PC-3 (cell line): ENCODE results near the gene BATF3. TPM values are rescaled to one million over a fixed set of nuclear protein-coding genes. Genes with fewer than 3 reads are reported as not detected.

Source experiments
- ATAC-seq: fragments of 200-7000 bp; cut with Tn5 transposase; 2 replicates; pipeline ENCODE4 v1.9.1; 2020; ENCODE audit warnings: mild to moderate bottlenecking, moderate library complexity
- BruUV-seq: library from RNA; stranded (reverse); fragments of 400-500 nt; replicated peaks from 2 replicates; lab custom pipeline; 2021; lab: Mats Ljungman, UMichigan
- CTCF ChIA-PET: fragments of 300-600 bp; sonication (Branson Sonifier 250); formaldehyde crosslinking; loops from one replicate; lab custom pipeline; 2022; ENCODE audit warnings: antibody characterized with exemption; lab: Charles Lee
- POLR2A ChIA-PET: fragments of 300-600 bp; sonication (Branson Sonifier 250); formaldehyde crosslinking; loops from one replicate; lab custom pipeline; 2022; ENCODE audit warnings: antibody characterized with exemption; ENCODE audit not compliant: unreplicated experiment; lab: Charles Lee
- DNase-seq: peaks from one replicate; pipeline ENCODE4 v3.0.0-alpha.2; 2015
- H2AFZ ChIP-seq: fragments of 300-600 bp; sonication (generic); 2 replicates; pipeline ENCODE4 v1.6.0; 2016; ENCODE audit warnings: antibody characterized with exemption, low read length
- H3F3A ChIP-seq: fragments of 300-600 bp; sonication (generic); one replicate; pipeline ENCODE4 v1.6.0; 2017; ENCODE audit warnings: antibody characterized with exemption, low read length, control low read depth, mild to moderate bottlenecking; ENCODE audit not compliant: unreplicated experiment
- H3K27ac ChIP-seq: fragments of 300-600 bp; sonication (generic); 2 replicates; pipeline ENCODE4 v1.5.1; 2016; ENCODE audit warnings: mild to moderate bottlenecking, low read length
- H3K27me3 ChIP-seq: fragments of 300-600 bp; sonication (generic); 2 replicates; pipeline ENCODE4 v1.6.1; 2016; ENCODE audit warnings: low read length, mixed read lengths
- H3K36me3 ChIP-seq: fragments of 300-600 bp; sonication (generic); 2 replicates; pipeline ENCODE4 v1.6.1; 2016; ENCODE audit warnings: low read depth, mixed run types, low read length, mixed read lengths
- H3K4me1 ChIP-seq: fragments of 300-600 bp; sonication (generic); 2 replicates; pipeline ENCODE4 v1.5.1; 2016; ENCODE audit warnings: low read length; ENCODE audit not compliant: insufficient read depth
- H3K4me2 ChIP-seq: fragments of 300-600 bp; sonication (generic); 2 replicates; pipeline ENCODE4 v1.6.0; 2016; ENCODE audit warnings: low read length
- H3K4me3 ChIP-seq: fragments of 300-600 bp; sonication (generic); 2 replicates; pipeline ENCODE4 v1.5.1; 2016; ENCODE audit warnings: mild to moderate bottlenecking, low read length, mixed read lengths
- H3K79me2 ChIP-seq: fragments of 300-600 bp; sonication (generic); 2 replicates; pipeline ENCODE4 v1.6.1; 2017; ENCODE audit warnings: low read length, mixed read lengths
- H3K9ac ChIP-seq: fragments of 300-600 bp; sonication (generic); 2 replicates; pipeline ENCODE4 v1.6.0; 2016; ENCODE audit warnings: mild to moderate bottlenecking, low read length
- H3K9me2 ChIP-seq: fragments of 300-600 bp; sonication (generic); replicated peaks from 2 replicates; pipeline ENCODE4 v1.6.1; 2016; ENCODE audit warnings: mixed run types, low read length, mixed read lengths
- H3K9me3 ChIP-seq: fragments of 300-600 bp; sonication (generic); 2 replicates; pipeline ENCODE4 v1.6.1; 2016; ENCODE audit warnings: low read length, mixed read lengths
- H4K20me1 ChIP-seq: fragments of 300-600 bp; sonication (generic); 2 replicates; pipeline ENCODE4 v1.6.1; 2016; ENCODE audit warnings: low read length, mixed read lengths
- EZH2 ChIP-seq: fragments of 300-600 bp; sonication (generic); IDR thresholded peaks from one replicate; pipeline ENCODE4 v1.6.1; 2017; ENCODE audit warnings: antibody characterized with exemption, mild to moderate bottlenecking, low read length; ENCODE audit not compliant: unreplicated experiment
- EZH2phosphoT487 ChIP-seq: fragments of 300-600 bp; sonication (generic); IDR thresholded peaks from 2 replicates; pipeline ENCODE4 v1.6.1; 2018; ENCODE audit warnings: mild to moderate bottlenecking, antibody characterized with exemption, low read length, borderline replicate concordance
- intact Hi-C: fragments of 100-400 bp; cut with micrococcal nuclease; formaldehyde crosslinking; loops from 2 replicates; pipeline ENCODE4 v1.9.0; 2023
- total RNA-seq: library from RNA; depleted of rRNA; stranded (reverse); fragments of >200 nt; gene quantifications from 2 replicates; pipeline ENCODE4 v1.2.3, GENCODE V29; 2014
- TF ChIP-seq, protein P1 (sequence below): fragments of 300-600 bp; sonication (generic); conservative IDR thresholded peaks from 2 replicates; pipeline ENCODE4 v1.5.1; 2017; ENCODE audit warnings: antibody characterized with exemption, low read depth, mild to moderate bottlenecking, low read length

Gene BATF3
- total RNA-seq, 1 experiment from 2014 or later, result 4.3 TPM

DNA sequence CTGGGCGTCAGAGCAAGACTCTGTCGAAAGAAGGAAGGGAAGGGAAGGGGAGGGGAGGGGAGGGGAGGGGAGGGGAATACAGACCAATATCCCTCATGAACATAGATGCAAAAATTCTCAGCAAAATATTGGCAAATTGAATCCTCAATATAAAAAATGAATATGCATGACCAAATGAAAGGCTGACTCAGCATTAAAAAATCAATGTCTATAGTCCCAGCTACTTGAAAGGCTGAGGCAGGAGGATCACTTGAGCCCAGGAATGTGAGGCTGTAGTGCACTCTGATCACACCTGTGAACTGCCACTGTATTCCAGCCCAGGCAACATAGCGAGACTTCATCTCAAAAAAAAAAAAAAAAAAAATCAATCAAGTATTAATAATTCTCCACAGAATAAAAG, 24.0 kb downstream of the BATF3 start:
- no peak overlapping the region for H3K9ac ChIP-seq
- no peak overlapping the region for H3K27ac ChIP-seq
- H3K9me3 ChIP-seq, result no peaks in the 10 kb centered on the region
- intact Hi-C loops, result no loop called here
- ATAC-seq (no peak), DNase-seq (no peak)
- CTCF ChIA-PET, result no interaction called here
- BruUV-seq, result no TSS peak
- no peaks in the 10 kb centered on the region for H3K36me3 ChIP-seq
- no peaks in the 10 kb centered on the region for H4K20me1 ChIP-seq
- H3K4me1 ChIP-seq, result peaks cover 12% of the 10 kb centered on the region
- no peak overlapping the region for H3K4me3 ChIP-seq
- no peaks in the 10 kb centered on the region for H3K9me2 ChIP-seq
- H3K79me2 ChIP-seq, result no peaks in the 10 kb centered on the region
- no peaks in the 10 kb centered on the region for H3F3A ChIP-seq
- H2AFZ ChIP-seq, result no peak overlapping the region
- TF ChIP-seq EZH2phosphoT487 (no peak), EZH2 (no peak)
- TF ChIP-seq, protein P1, sequence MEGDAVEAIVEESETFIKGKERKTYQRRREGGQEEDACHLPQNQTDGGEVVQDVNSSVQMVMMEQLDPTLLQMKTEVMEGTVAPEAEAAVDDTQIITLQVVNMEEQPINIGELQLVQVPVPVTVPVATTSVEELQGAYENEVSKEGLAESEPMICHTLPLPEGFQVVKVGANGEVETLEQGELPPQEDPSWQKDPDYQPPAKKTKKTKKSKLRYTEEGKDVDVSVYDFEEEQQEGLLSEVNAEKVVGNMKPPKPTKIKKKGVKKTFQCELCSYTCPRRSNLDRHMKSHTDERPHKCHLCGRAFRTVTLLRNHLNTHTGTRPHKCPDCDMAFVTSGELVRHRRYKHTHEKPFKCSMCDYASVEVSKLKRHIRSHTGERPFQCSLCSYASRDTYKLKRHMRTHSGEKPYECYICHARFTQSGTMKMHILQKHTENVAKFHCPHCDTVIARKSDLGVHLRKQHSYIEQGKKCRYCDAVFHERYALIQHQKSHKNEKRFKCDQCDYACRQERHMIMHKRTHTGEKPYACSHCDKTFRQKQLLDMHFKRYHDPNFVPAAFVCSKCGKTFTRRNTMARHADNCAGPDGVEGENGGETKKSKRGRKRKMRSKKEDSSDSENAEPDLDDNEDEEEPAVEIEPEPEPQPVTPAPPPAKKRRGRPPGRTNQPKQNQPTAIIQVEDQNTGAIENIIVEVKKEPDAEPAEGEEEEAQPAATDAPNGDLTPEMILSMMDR, result no peak
- H3K27me3 ChIP-seq, result no peaks in the 10 kb centered on the region
- POLR2A ChIA-PET, result no interaction called here
- H3K4me2 ChIP-seq, result no peak overlapping the region

DNA sequence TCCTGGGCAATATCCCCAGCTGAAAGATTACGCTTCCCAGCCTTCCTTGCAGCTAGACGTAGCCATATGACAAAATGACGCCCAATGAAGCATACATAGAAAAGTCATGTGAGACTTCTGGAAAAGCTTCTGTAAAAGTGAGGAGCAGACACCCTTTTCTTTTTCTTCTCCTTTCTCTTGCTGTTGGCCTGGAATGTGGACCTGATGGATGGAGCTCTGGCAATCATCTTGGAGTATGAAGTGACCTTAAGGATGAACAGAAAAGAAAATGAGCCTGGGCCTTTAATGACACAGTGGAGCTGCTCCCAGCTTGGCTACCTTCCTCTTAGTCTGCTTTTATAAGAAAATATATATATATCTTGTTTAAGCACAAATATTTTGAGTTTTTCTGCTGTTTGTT, 24.8 kb downstream of the BATF3 start:
- intact Hi-C loops, result no loop called here
- Histone ChIP-seq H3K9me3 (no peaks in the 10 kb centered on the region), H3K36me3 (no peaks in the 10 kb centered on the region), H4K20me1 (no peaks in the 10 kb centered on the region), H3F3A (no peaks in the 10 kb centered on the region), H3K79me2 (no peaks in the 10 kb centered on the region), H3K27me3 (no peaks in the 10 kb centered on the region), H2AFZ (no peak overlapping the region), H3K4me1 (peaks cover 12% of the 10 kb centered on the region), H3K27ac (no peak overlapping the region), H3K4me2 (no peak overlapping the region), H3K9ac (no peak overlapping the region), H3K4me3 (no peak overlapping the region), H3K9me2 (no peaks in the 10 kb centered on the region)
- ChIA-PET CTCF (no interaction called here), POLR2A (no interaction called here)
- DNase-seq (no peak), ATAC-seq (no peak)
- TF ChIP-seq EZH2, result no peak
- no TSS peak for BruUV-seq

DNA sequence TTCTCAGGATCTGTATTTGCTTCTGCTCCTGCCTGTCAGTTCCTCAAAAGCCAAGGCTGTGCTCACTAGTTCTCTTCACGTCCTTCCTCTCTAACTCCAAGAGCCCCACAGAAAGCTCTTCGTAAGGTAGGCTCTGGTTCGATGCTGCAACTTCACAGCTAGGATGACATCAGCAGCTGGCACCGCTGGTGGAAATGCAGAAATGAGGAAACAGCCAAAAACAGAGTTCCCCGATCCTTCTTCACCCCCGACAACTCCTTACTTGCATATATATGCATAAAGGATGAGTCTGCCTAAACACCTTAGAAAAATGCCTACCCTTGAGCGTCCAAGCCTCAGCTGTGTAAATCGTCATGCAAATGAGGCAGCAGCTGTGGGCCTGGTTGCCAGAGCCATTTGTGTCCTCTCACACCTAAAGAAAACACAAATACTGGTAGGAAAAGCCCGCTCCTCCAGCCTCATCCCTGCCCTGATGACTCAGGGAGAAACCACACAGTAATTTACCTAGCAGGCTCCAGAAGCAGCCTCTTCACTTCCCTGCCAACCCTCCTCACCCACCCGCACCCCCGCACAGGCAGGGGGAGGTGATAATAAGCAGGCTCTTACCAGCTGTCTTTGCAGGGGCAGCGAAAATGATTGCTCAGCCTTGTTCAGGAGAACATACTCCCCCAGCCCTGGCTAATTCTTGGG, 28.2 kb downstream of the BATF3 start:
- DNase-seq (peak; percentile 91), ATAC-seq (peak; percentile 71)
- Histone ChIP-seq H4K20me1 (no peaks in the 10 kb centered on the region), H3K27ac (peak overlapping the region; percentile 1; the same call in 1 of the 2 replicates), H3K4me1 (peaks cover 38% of the 10 kb centered on the region), H3K4me2 (peak overlapping the region; percentile 64), H3K79me2 (no peaks in the 10 kb centered on the region), H2AFZ (peak overlapping the region; percentile 8), H3K9ac (no peak overlapping the region), H3K36me3 (no peaks in the 10 kb centered on the region), H3K27me3 (no peaks in the 10 kb centered on the region), H3F3A (no peaks in the 10 kb centered on the region), H3K9me2 (no peaks in the 10 kb centered on the region), H3K9me3 (no peaks in the 10 kb centered on the region), H3K4me3 (no peak overlapping the region)
- no TSS peak for BruUV-seq
- POLR2A ChIA-PET, result interaction anchor here (0.6 kb wide), 1 partner anchor 194 kb away, joined by 5 read pairs; no protein-coding TSS in a partner anchor
- TF ChIP-seq EZH2phosphoT487 (no peak), EZH2 (no peak)
- TF ChIP-seq, protein P1, result no peak
- intact Hi-C loops, result loop anchor here (2.0 kb wide), 1 partner anchor 31 kb away; no protein-coding TSS in a partner anchor
- CTCF ChIA-PET, result no interaction called here
